MM.1S (cell line): Measurements from ENCODE around the gene PCDHAC1.

Experiments
- DNase-seq: peaks from one replicate; pipeline ENCODE4 v3.0.0-alpha.2; 2015
- H2AFZ ChIP-seq: fragments of 300-600 bp; sonication (generic); 2 replicates; pipeline ENCODE4 v1.6.0; 2016; ENCODE audit warnings: antibody characterized with exemption, low read length
- H3F3A ChIP-seq: fragments of 300-600 bp; sonication (generic); 2 replicates; pipeline ENCODE4 v1.6.1; 2016; ENCODE audit warnings: mild to moderate bottlenecking, antibody characterized with exemption, low read length, moderate library complexity, mixed read lengths; ENCODE audit not compliant: insufficient read depth
- H3K27ac ChIP-seq: fragments of 300-600 bp; sonication (generic); 2 replicates; pipeline ENCODE4 v1.5.1; 2016; ENCODE audit warnings: mild to moderate bottlenecking, low read length
- H3K27me3 ChIP-seq: fragments of 300-600 bp; sonication (generic); replicated peaks from 2 replicates; pipeline ENCODE4 v1.6.0; 2016; ENCODE audit warnings: low read length; ENCODE audit not compliant: insufficient read depth
- H3K36me3 ChIP-seq: fragments of 300-600 bp; sonication (generic); replicated peaks from 2 replicates; pipeline ENCODE4 v1.6.1; 2016; ENCODE audit warnings: mild to moderate bottlenecking, low read length, mixed read lengths; ENCODE audit not compliant: insufficient read depth
- H3K4me1 ChIP-seq: fragments of 300-600 bp; sonication (generic); 2 replicates; pipeline ENCODE4 v1.6.1; 2016; ENCODE audit warnings: low read length, mixed read lengths
- H3K4me2 ChIP-seq: fragments of 300-600 bp; sonication (generic); 2 replicates; pipeline ENCODE4 v1.6.0; 2016; ENCODE audit warnings: low read depth, low read length
- H3K4me3 ChIP-seq: fragments of 300-600 bp; sonication (generic); 2 replicates; pipeline ENCODE4 v1.5.1; 2016; ENCODE audit warnings: low read length, mixed read lengths
- H3K79me2 ChIP-seq: fragments of 300-600 bp; sonication (generic); 2 replicates; pipeline ENCODE4 v1.6.1; 2016; ENCODE audit warnings: mixed run types, low read length, mixed read lengths
- H3K9ac ChIP-seq: fragments of 300-600 bp; sonication (generic); 2 replicates; pipeline ENCODE4 v1.6.1; 2016; ENCODE audit warnings: low read length, mixed read lengths
- H3K9me2 ChIP-seq: fragments of 300-600 bp; sonication (generic); replicated peaks from 2 replicates; pipeline ENCODE4 v1.6.1; 2016; ENCODE audit warnings: mild to moderate bottlenecking, low read length, mixed read lengths; ENCODE audit not compliant: insufficient read depth
- H3K9me3 ChIP-seq: fragments of 300-600 bp; sonication (generic); replicated peaks from 2 replicates; pipeline ENCODE4 v1.6.1; 2016; ENCODE audit warnings: mild to moderate bottlenecking, low read length, mixed read lengths; ENCODE audit not compliant: insufficient read depth
- H4K20me1 ChIP-seq: fragments of 300-600 bp; sonication (generic); 2 replicates; pipeline ENCODE4 v1.6.1; 2016; ENCODE audit warnings: mild to moderate bottlenecking, low read length, moderate library complexity, mixed read lengths; ENCODE audit not compliant: insufficient read depth
- CTCF ChIP-seq: fragments of 300-600 bp; sonication (generic); IDR thresholded peaks from 2 replicates; pipeline ENCODE4 v1.5.1; 2016; ENCODE audit warnings: antibody characterized with exemption, low read length, mixed read lengths
- EZH2 ChIP-seq: fragments of 300-600 bp; sonication (generic); optimal IDR thresholded peaks from 2 replicates; pipeline ENCODE3; 2017; ENCODE audit warnings: low read depth, mild to moderate bottlenecking, antibody characterized with exemption, low read length, mixed read lengths
- EZH2phosphoT487 ChIP-seq: fragments of 300-600 bp; sonication (generic); IDR thresholded peaks from 2 replicates; pipeline ENCODE4 v1.6.1; 2018; ENCODE audit warnings: antibody characterized with exemption, low read length

Gene PCDHAC1

GRCh38 chr5:140964356-140964755, 38.3 kb downstream of the PCDHAC1 start:
- no peak for DNase-seq
- H3K79me2 ChIP-seq = no peaks in the 10 kb centered on the region
- no peak overlapping the region for H3K4me3 ChIP-seq
- no peak overlapping the region for H3K4me2 ChIP-seq
- H3K27me3 ChIP-seq = no peaks in the 10 kb centered on the region
- no peaks in the 10 kb centered on the region for H3K4me1 ChIP-seq
- no peak overlapping the region for H3K27ac ChIP-seq
- no peaks in the 10 kb centered on the region for H4K20me1 ChIP-seq
- no peak for TF ChIP-seq EZH2
- no peak for TF ChIP-seq EZH2phosphoT487
- no peak for TF ChIP-seq CTCF
- no peaks in the 10 kb centered on the region for H3K9me3 ChIP-seq
- H3K9ac ChIP-seq = no peak overlapping the region
- H2AFZ ChIP-seq = no peak overlapping the region
- H3K9me2 ChIP-seq = no peaks in the 10 kb centered on the region
- no peaks in the 10 kb centered on the region for H3F3A ChIP-seq
- no peaks in the 10 kb centered on the region for H3K36me3 ChIP-seq

- Histone ChIP-seq H2AFZ (peak overlapping the region; percentile 46; the same call in 1 of the 2 replicates), H3K27ac (no peak overlapping the region), H3K9ac (no peak overlapping the region), H3K79me2 (no peaks in the 10 kb centered on the region), H3K4me1 (no peaks in the 10 kb centered on the region), H3K36me3 (no peaks in the 10 kb centered on the region), H3K27me3 (no peaks in the 10 kb centered on the region), H3K9me2 (no peaks in the 10 kb centered on the region), H4K20me1 (no peaks in the 10 kb centered on the region), H3K4me2 (peak overlapping the region; percentile 38; the same call in 1 of the 2 replicates), H3F3A (no peaks in the 10 kb centered on the region), H3K9me3 (no peaks in the 10 kb centered on the region), H3K4me3 (no peak overlapping the region; the same call in 1 of the 2 replicates)
- DNase-seq = no peak
- no peak for TF ChIP-seq EZH2phosphoT487
- TF ChIP-seq EZH2 = no peak
- no peak for TF ChIP-seq CTCF
These were observed 39.8 kb downstream of the PCDHAC1 start for GRCh38 chr5:140965905-140966292.

- H3K9me3 ChIP-seq = no peaks in the 10 kb centered on the region
- peak within 1 kb of the TSS; percentile 46 for H2AFZ ChIP-seq
- no peaks in the 10 kb centered on the region for H3K27me3 ChIP-seq
- peak within 1 kb of the TSS; percentile 38 for H3K4me2 ChIP-seq
- H3K79me2 ChIP-seq = no peaks in the 10 kb centered on the region
- no peak for DNase-seq
- H4K20me1 ChIP-seq = no peaks in the 10 kb centered on the region
- H3K9ac ChIP-seq = no peak within 1 kb of the TSS
- no peaks in the 10 kb centered on the region for H3K36me3 ChIP-seq
- H3K9me2 ChIP-seq = no peaks in the 10 kb centered on the region
- H3F3A ChIP-seq = no peaks in the 10 kb centered on the region
- H3K4me3 ChIP-seq = peak within 1 kb of the TSS; percentile 45; the same call in 1 of the 2 replicates
- no peaks in the 10 kb centered on the region for H3K4me1 ChIP-seq
- TF ChIP-seq CTCF = no peak
- no peak for TF ChIP-seq EZH2phosphoT487
- no peak for TF ChIP-seq EZH2
- no peak within 1 kb of the TSS for H3K27ac ChIP-seq
These were observed 40.5 kb downstream of the PCDHAC1 start, which contains the start of gene PCDHAC2 for GRCh38 chr5:140966293-140967225. Gene PCDHAC2, plus strand, starts transcription at chr5:140966476. Its CDS starts 291 bp downstream, at chr5:140966767.
